Ovary (tissue), 1 donor: ENCODE results near the gene CAPN15.

Experiments
- EP300 ChIP-seq: sonication (generic); formaldehyde crosslinking; IDR thresholded peaks from one replicate; pipeline ENCODE4 v1.6.1; 2017; ENCODE audit warnings: antibody characterized with exemption
- POLR2A ChIP-seq: fragments of 450-650 bp; IDR thresholded peaks from one replicate; pipeline ENCODE4 v1.6.1; 2017; ENCODE audit warnings: antibody characterized with exemption, mild to moderate bottlenecking, moderate library complexity

DNA sequence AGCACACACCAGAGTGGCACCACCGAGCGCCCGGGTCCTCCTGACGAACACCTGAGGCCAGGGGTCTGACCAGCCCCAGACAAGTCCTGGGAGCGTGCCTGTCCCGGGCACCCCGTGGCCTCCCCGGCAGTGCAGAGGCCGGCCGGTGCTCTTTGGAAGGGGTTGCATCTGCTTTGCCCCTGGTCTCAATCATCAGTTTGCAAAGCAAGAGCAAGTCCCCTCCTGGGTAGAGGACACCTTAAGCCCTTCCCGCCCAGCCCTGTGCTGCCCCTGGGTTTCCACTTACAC is 11.6 kb upstream of the CAPN15 start:
- TF ChIP-seq EP300 (no peak), POLR2A (no peak)
